Liver (tissue), 9 donors: ENCODE data around the gene CCDC83. TPM values are rescaled to one million over a fixed set of nuclear protein-coding genes. Genes with fewer than 3 reads are reported as not detected.

Experiments used
- DNase-seq: peaks from one replicate; pipeline ENCODE4 v3.0.0-alpha.2; 2017; ENCODE audit warnings: low spot score
- H3K27ac ChIP-seq, 2 donors: one replicate each; pipeline ENCODE4 v1.7.0; 2013; ENCODE audit warnings: inconsistent platforms in 2 of 2, low read length in 2 of 2, control low read depth in 1 of 2, low read depth in 1 of 2, mild to moderate bottlenecking in 1 of 2
- H3K27me3 ChIP-seq, 4 donors: one replicate each; pipeline versions ENCODE4 v1.6.1 to v1.7.0; 2013; ENCODE audit warnings: low read length in 3 of 4, inconsistent platforms in 1 of 4, mild to moderate bottlenecking in 1 of 4, moderate library complexity in 1 of 4; ENCODE audit not compliant: control insufficient read depth in 4 of 4, insufficient read depth in 4 of 4
- H3K36me3 ChIP-seq, 4 donors: one replicate each; pipeline versions ENCODE4 v1.6.1 to v1.7.0; 2013; ENCODE audit warnings: low read length in 3 of 4, mild to moderate bottlenecking in 3 of 4, low read depth in 1 of 4, moderate library complexity in 1 of 4; ENCODE audit not compliant: control insufficient read depth in 4 of 4, insufficient read depth in 3 of 4
- H3K4me1 ChIP-seq, 4 donors: one replicate each; pipeline versions ENCODE4 v1.6.1 to v1.7.0; 2013; ENCODE audit warnings: low read length in 3 of 4, mild to moderate bottlenecking in 3 of 4, moderate library complexity in 1 of 4; ENCODE audit not compliant: control insufficient read depth in 4 of 4, insufficient read depth in 4 of 4
- H3K4me3 ChIP-seq, 3 donors: one replicate each; pipeline versions ENCODE4 v1.6.1 to v1.7.0; 2013; ENCODE audit warnings: low read length in 3 of 3, control low read depth in 1 of 3, low read depth in 1 of 3, mild to moderate bottlenecking in 1 of 3
- H3K9ac ChIP-seq, 2 donors: one replicate each; pipeline ENCODE4 v1.7.0; 2013; ENCODE audit warnings: low read length in 2 of 2, mild to moderate bottlenecking in 2 of 2, moderate library complexity in 2 of 2, control low read depth in 1 of 2, low read depth in 1 of 2
- H3K9me3 ChIP-seq, 4 donors: one replicate each; pipeline versions ENCODE4 v1.6.1 to v1.7.0; 2013; ENCODE audit warnings: low read length in 3 of 4; ENCODE audit not compliant: control insufficient read depth in 4 of 4
- ATF3 ChIP-seq: IDR thresholded peaks from 2 replicates; pipeline ENCODE4 v1.6.1; 2016; ENCODE audit warnings: antibody characterized with exemption
- CTCF ChIP-seq: fragments of 150-350 bp; IDR thresholded peaks from 2 replicates; pipeline ENCODE4 v1.5.1; 2017; ENCODE audit warnings: improper control_type of control experiment, low read depth, low read length; ENCODE audit not compliant: missing input control
- EGR1 ChIP-seq, 2 donors: IDR thresholded peaks; 2 replicates each; pipeline ENCODE4 v1.6.1; 2016 to 2018; ENCODE audit warnings: antibody characterized with exemption in 2 of 2, low read depth in 2 of 2
- FOXA1 ChIP-seq: IDR thresholded peaks from 2 replicates; pipeline ENCODE4 v1.6.1; 2016; ENCODE audit warnings: antibody characterized with exemption
- FOXA2 ChIP-seq: IDR thresholded peaks from 2 replicates; pipeline ENCODE4 v1.6.1; 2016; ENCODE audit warnings: antibody characterized with exemption
- GABPA ChIP-seq, 2 donors: IDR thresholded peaks in 1 of 2; conservative IDR thresholded peaks in 1 of 2; 2 replicates each; pipeline ENCODE4 v1.6.1; 2016; ENCODE audit warnings: antibody characterized with exemption in 2 of 2, mild to moderate bottlenecking in 1 of 2, moderate library complexity in 1 of 2
- HNF4A ChIP-seq, 2 donors: conservative IDR thresholded peaks; 2 replicates each; pipeline ENCODE4 v1.6.1; 2016; ENCODE audit warnings: antibody characterized with exemption in 2 of 2, mild to moderate bottlenecking in 2 of 2
- HNF4G ChIP-seq: IDR thresholded peaks from 2 replicates; pipeline ENCODE4 v1.6.1; 2016; ENCODE audit warnings: antibody characterized with exemption
- JUND ChIP-seq, 2 donors: IDR thresholded peaks; 2 replicates each; pipeline ENCODE4 v1.6.1; 2016; ENCODE audit warnings: antibody characterized with exemption in 2 of 2
- MAX ChIP-seq: IDR thresholded peaks from 2 replicates; pipeline ENCODE4 v1.6.1; 2016; ENCODE audit warnings: antibody characterized with exemption
- NR2F2 ChIP-seq: IDR thresholded peaks from 2 replicates; pipeline ENCODE4 v1.6.1; 2016; ENCODE audit warnings: antibody characterized with exemption
- RAD21 ChIP-seq, 2 donors: IDR thresholded peaks; 2 replicates each; pipeline ENCODE4 v1.6.1; 2016; ENCODE audit warnings: antibody characterized with exemption in 2 of 2, mild to moderate bottlenecking in 2 of 2
- REST ChIP-seq: IDR thresholded peaks from 2 replicates; pipeline ENCODE4 v1.6.1; 2016; ENCODE audit warnings: antibody characterized with exemption, mild to moderate bottlenecking
- RXRA ChIP-seq, 2 donors: IDR thresholded peaks; 2 replicates each; pipeline ENCODE4 v1.6.1; 2017 to 2018; ENCODE audit warnings: antibody characterized with exemption in 2 of 2, mild to moderate bottlenecking in 1 of 2
- SP1 ChIP-seq: IDR thresholded peaks from 2 replicates; pipeline ENCODE4 v1.6.1; 2018; ENCODE audit warnings: antibody characterized with exemption, mild to moderate bottlenecking
- TAF1 ChIP-seq: conservative IDR thresholded peaks from 2 replicates; pipeline ENCODE4 v1.6.1; 2016; ENCODE audit warnings: antibody characterized with exemption, mild to moderate bottlenecking
- YY1 ChIP-seq: IDR thresholded peaks from 2 replicates; pipeline ENCODE4 v1.6.1; 2016; ENCODE audit warnings: antibody characterized with exemption, mild to moderate bottlenecking
- ZBTB33 ChIP-seq: IDR thresholded peaks from 2 replicates; pipeline ENCODE4 v1.6.1; 2016; ENCODE audit warnings: antibody characterized with exemption
- WGBS: extraction: QIAGEN DNeasy Blood & Tissue Kit; methylation state at CpG from one replicate; pipeline ENCODE4 v1.1.7; 2013; 5-methylcytosine and 5-hydroxymethylcytosine counted together
- polyA plus RNA-seq, 2 donors: library from polyadenylated mRNA; stranded (reverse) in 1 of 2; unstranded in 1 of 2; fragments of 200-250 nt in 1 of 2; fragments of >200 nt in 1 of 2; fragmentation: Nextera tagmentation in 1 of 2; extraction: Ambion mirVana in 1 of 2; gene quantifications; one replicate each; pipeline versions ENCODE4 v1.2.1 to v1.2.3, GENCODE V29; 2013 to 2015
- total RNA-seq, 2 donors: library from RNA; depleted of rRNA; stranded (reverse); fragments of >200 nt; gene quantifications; one replicate each; pipeline ENCODE4 v1.2.3, GENCODE V29; 2014
- donor health status: healthy.
- donor health status: healthy.
- donor health status: healthy.
- donor health status: healthy.
- donor health status: healthy.

CCDC83 gene
- total and polyA plus RNA-seq, 4 donors: not detected

GRCh38 chr11:85953491-85954143, 98.4 kb downstream of the CCDC83 start:
- no peak overlapping the region for H3K4me3 ChIP-seq
- H3K9ac ChIP-seq: no peak overlapping the region
- 41% methylated on average over 2 of the region's 2 CpGs for WGBS
- TF ChIP-seq HNF4G (no peak), REST (no peak), YY1 (no peak), FOXA2 (no peak), ZBTB33 (no peak)
- H3K9me3 ChIP-seq: no peaks in the 10 kb centered on the region
- H3K36me3 ChIP-seq: peaks cover 6 to 24% (median 17%) of the 10 kb centered on the region in 4 donors
- no peak for DNase-seq
- H3K4me1 ChIP-seq: peaks cover 0 to 1% (median 0%) of the 10 kb centered on the region in 4 donors
- H3K27ac ChIP-seq: no peak overlapping the region
- H3K27me3 ChIP-seq: no peaks in the 10 kb centered on the region

GRCh38 chr11:85955531-85955930, 100.3 kb downstream of the CCDC83 start:
- Histone ChIP-seq H3K4me3 (no peak overlapping the region), H3K9ac (no peak overlapping the region), H3K4me1 (peaks cover 0 to 1% (median 0%) of the 10 kb centered on the region in 4 donors), H3K27me3 (no peaks in the 10 kb centered on the region), H3K36me3 (peaks cover 6 to 35% (median 23%) of the 10 kb centered on the region in 4 donors), H3K9me3 (no peaks in the 10 kb centered on the region), H3K27ac (no peak overlapping the region)
- 91% methylated on average over 1 of the region's 1 CpG for WGBS
- TF ChIP-seq SP1: no peak
- no peak for TF ChIP-seq FOXA2
- no peak for TF ChIP-seq GABPA (IDR thresholded peaks at IDR 0.05 in 1 of 2, conservative IDR thresholded peaks at IDR 0.05 in 1 of 2)
- no peak for TF ChIP-seq EGR1 (IDR thresholded peaks at IDR 0.05; ENCODE audit: low read depth in 2 of 2)
- no peak for TF ChIP-seq TAF1
- TF ChIP-seq RXRA (IDR thresholded peaks at IDR 0.05): no peak
- no peak for TF ChIP-seq ATF3
- no peak for TF ChIP-seq ZBTB33
- no peak for TF ChIP-seq NR2F2
- no peak for TF ChIP-seq RAD21 (IDR thresholded peaks at IDR 0.05)
- no peak for TF ChIP-seq CTCF
- no peak for TF ChIP-seq HNF4G
- TF ChIP-seq FOXA1: no peak
- TF ChIP-seq MAX: no peak
- no peak for TF ChIP-seq HNF4A (conservative IDR thresholded peaks at IDR 0.05)
- TF ChIP-seq JUND (IDR thresholded peaks at IDR 0.05): no peak
- TF ChIP-seq REST: no peak
- no peak for TF ChIP-seq YY1
- DNase-seq: no peak
